H1 (cell line): ENCODE measurements around the gene PIP5K1C. TPM values are rescaled to one million over a fixed set of nuclear protein-coding genes. Genes with fewer than 3 reads are reported as not detected.

Source experiments
- CTCF ChIA-PET: fragments of 300-600 bp; sonication (Branson Sonifier 250); formaldehyde crosslinking; loops from one replicate; lab custom pipeline; 2021; ENCODE audit not compliant: partially characterized antibody; lab: Charles Lee
- POLR2A ChIA-PET: fragments of 300-600 bp; sonication (Branson Sonifier 250); formaldehyde crosslinking; loops from one replicate; lab custom pipeline; 2021; ENCODE audit warnings: inconsistent platforms; ENCODE audit not compliant: partially characterized antibody; lab: Charles Lee
- DNase-seq, 2 experiments: peaks; one replicate each; pipeline versions ENCODE4 v3.0.0 to v3.0.0-alpha.2; 2010 to 2022; ENCODE audit warnings: low spot score in 2 of 2, low read depth in 1 of 2, mixed read lengths in 1 of 2
- FAIRE-seq: peaks from 2 replicates; lab custom pipeline; 2011; peaks lifted over from hg19 to GRCh38; lab: Jason Lieb, UNC
- H2AFZ ChIP-seq: 2 replicates; pipeline ENCODE4 v1.8.1; 2012; ENCODE audit warnings: low read length, inconsistent platforms
- H2AK5ac ChIP-seq: 2 replicates; pipeline ENCODE4 v1.6.1; 2013; ENCODE audit warnings: low read depth, low read length
- H2BK120ac ChIP-seq: replicated peaks from 2 replicates; pipeline ENCODE3; 2013; ENCODE audit warnings: low read depth, low read length, inconsistent platforms
- H2BK12ac ChIP-seq: 2 replicates; pipeline ENCODE4 v1.6.1; 2013; ENCODE audit warnings: low read depth, low read length
- H2BK15ac ChIP-seq: 2 replicates; pipeline ENCODE4 v1.6.1; 2013; ENCODE audit warnings: low read length
- H2BK20ac ChIP-seq: 2 replicates; pipeline ENCODE4 v1.6.1; 2013; ENCODE audit warnings: low read length
- H2BK5ac ChIP-seq: 2 replicates; pipeline ENCODE4 v1.6.1; 2013; ENCODE audit warnings: low read depth, low read length
- H3K14ac ChIP-seq: 2 replicates; pipeline ENCODE4 v1.6.1; 2013; ENCODE audit warnings: inconsistent platforms; ENCODE audit not compliant: insufficient read length
- H3K18ac ChIP-seq: 2 replicates; pipeline ENCODE4 v1.6.1; 2013; ENCODE audit warnings: low read length; ENCODE audit errors: extremely low read depth
- H3K23ac ChIP-seq: 2 replicates; pipeline ENCODE4 v1.6.1; 2013; ENCODE audit warnings: inconsistent platforms; ENCODE audit not compliant: insufficient read length
- H3K23me2 ChIP-seq: 2 replicates; pipeline ENCODE4 v1.6.1; 2013; ENCODE audit warnings: low read depth, low read length
- H3K27ac ChIP-seq: 2 replicates; pipeline ENCODE4 v1.6.1; 2011; ENCODE audit warnings: low read depth, low read length, inconsistent platforms
- H3K27me3 ChIP-seq, 4 experiments: replicated peaks in 1 of 4; 1 replicate in 1 of 4; 2 replicates in 3 of 4; pipeline versions ENCODE4 v1.6.1 to v1.8.1; 2011 to 2013; ENCODE audit warnings: low read length in 3 of 4, mild to moderate bottlenecking in 3 of 4, inconsistent platforms in 2 of 4, mixed read lengths in 2 of 4, moderate library complexity in 1 of 4; ENCODE audit not compliant: control insufficient read depth in 3 of 4, insufficient read depth in 3 of 4; ENCODE audit errors: extremely low read depth in 1 of 4
- H3K36me3 ChIP-seq, 4 experiments: 2 replicates each; pipeline versions ENCODE4 v1.6.1 to v1.8.1; 2011 to 2013; ENCODE audit warnings: mild to moderate bottlenecking in 4 of 4, low read length in 3 of 4, moderate library complexity in 2 of 4, control low read depth in 1 of 4, inconsistent platforms in 1 of 4; ENCODE audit not compliant: insufficient read depth in 4 of 4, control insufficient read depth in 2 of 4
- H3K4ac ChIP-seq: replicated peaks from 2 replicates; pipeline ENCODE3; 2013; ENCODE audit warnings: low read length, low read depth, mixed read lengths, inconsistent platforms; ENCODE audit not compliant: insufficient read length
- H3K4me1 ChIP-seq, 4 experiments: replicated peaks in 1 of 4; 1 replicate in 1 of 4; 2 replicates in 3 of 4; pipeline versions ENCODE4 v1.6.1 to v1.8.1; 2011 to 2013; ENCODE audit warnings: low read length in 3 of 4, inconsistent platforms in 2 of 4, mixed read lengths in 1 of 4; ENCODE audit not compliant: insufficient read depth in 4 of 4, control insufficient read depth in 3 of 4
- H3K4me2 ChIP-seq, 2 experiments: 2 replicates each; pipeline versions ENCODE4 v1.6.1 to v1.8.1; 2011 to 2013; ENCODE audit warnings: low read depth in 2 of 2, low read length in 2 of 2, control low read depth in 1 of 2, inconsistent platforms in 1 of 2, mild to moderate bottlenecking in 1 of 2; ENCODE audit not compliant: insufficient read depth in 1 of 2
- H3K4me3 ChIP-seq, 4 experiments: fragments of 200-600, 300-600 bp in 1 of 4; sonication (generic), shearing (Covaris generic), sonication (Bioruptor Twin) in 1 of 4; 2 replicates each; pipeline versions ENCODE4 v1.5.1 to v1.8.1; 2011 to 2016; ENCODE audit warnings: low read length in 4 of 4, low read depth in 3 of 4, control low read depth in 2 of 4, inconsistent platforms in 2 of 4, mild to moderate bottlenecking in 2 of 4, mixed read lengths in 1 of 4, moderate library complexity in 1 of 4; ENCODE audit not compliant: insufficient read depth in 2 of 4; ENCODE audit errors: extremely low read depth in 1 of 4
- H3K56ac ChIP-seq: replicated peaks from 2 replicates; pipeline ENCODE3; 2013; ENCODE audit warnings: low read depth, mild to moderate bottlenecking, mixed read lengths, low read length, inconsistent platforms; ENCODE audit not compliant: insufficient read length
- H3K79me1 ChIP-seq: 2 replicates; pipeline ENCODE4 v1.6.1; 2013; ENCODE audit warnings: low read depth, low read length, control low read depth
- H3K79me2 ChIP-seq, 2 experiments: 2 replicates each; pipeline versions ENCODE4 v1.6.1 to v1.8.1; 2012 to 2013; ENCODE audit warnings: low read length in 2 of 2, mild to moderate bottlenecking in 2 of 2, inconsistent platforms in 1 of 2; ENCODE audit not compliant: insufficient read depth in 2 of 2, control insufficient read depth in 1 of 2
- H3K9ac ChIP-seq, 4 experiments: replicated peaks in 1 of 4; 1 replicate in 1 of 4; 2 replicates in 3 of 4; pipeline versions ENCODE4 v1.6.1 to v1.8.1; 2011 to 2013; ENCODE audit warnings: low read depth in 3 of 4, low read length in 3 of 4, control low read depth in 2 of 4, mild to moderate bottlenecking in 2 of 4, moderate library complexity in 2 of 4, inconsistent platforms in 1 of 4; ENCODE audit errors: extremely low read depth in 1 of 4
- H3K9me3 ChIP-seq, 2 experiments: 2 replicates each; pipeline versions ENCODE4 v1.6.1 to v1.8.1; 2012 to 2013; ENCODE audit warnings: mild to moderate bottlenecking in 2 of 2, moderate library complexity in 2 of 2, control low read depth in 1 of 2, inconsistent platforms in 1 of 2, low read depth in 1 of 2, low read length in 1 of 2, mixed read lengths in 1 of 2; ENCODE audit not compliant: insufficient read depth in 2 of 2
- H4K20me1 ChIP-seq, 2 experiments: replicated peaks in 1 of 2; 2 replicates each; pipeline versions ENCODE3 to v1.8.1; 2011 to 2013; ENCODE audit warnings: inconsistent platforms in 2 of 2, low read length in 2 of 2, mild to moderate bottlenecking in 1 of 2; ENCODE audit not compliant: insufficient read depth in 2 of 2, control insufficient read depth in 1 of 2
- H4K5ac ChIP-seq: 2 replicates; pipeline ENCODE4 v1.6.1; 2013; ENCODE audit warnings: low read length, low read depth, mixed read lengths, inconsistent platforms; ENCODE audit not compliant: insufficient read length
- H4K8ac ChIP-seq: 2 replicates; pipeline ENCODE4 v1.8.0; 2013; ENCODE audit warnings: mild to moderate bottlenecking, moderate library complexity, low read length, inconsistent platforms; ENCODE audit not compliant: insufficient read depth; ENCODE audit errors: extremely low read depth
- H4K91ac ChIP-seq: replicated peaks from 2 replicates; pipeline ENCODE3; 2013; ENCODE audit warnings: low read length, mixed read lengths, inconsistent platforms; ENCODE audit not compliant: insufficient read length
- BACH1 ChIP-seq: IDR thresholded peaks from 2 replicates; pipeline ENCODE4 v1.6.1; 2012; ENCODE audit warnings: low read length, improper control_type of control experiment
- BCL11A ChIP-seq, 2 experiments: IDR thresholded peaks; one replicate each; pipeline ENCODE4 v1.6.1; 2011; ENCODE audit warnings: low read depth in 2 of 2, low read length in 2 of 2, mild to moderate bottlenecking in 2 of 2
- CEBPB ChIP-seq: IDR thresholded peaks from 2 replicates; pipeline ENCODE4 v1.6.1; 2012; ENCODE audit warnings: low read depth, low read length
- CREB1 ChIP-seq: IDR thresholded peaks from 2 replicates; pipeline ENCODE4 v1.6.1; 2012; ENCODE audit warnings: inconsistent platforms
- E2F6 ChIP-seq: IDR thresholded peaks from 2 replicates; pipeline ENCODE4 v1.6.1; 2012; ENCODE audit warnings: inconsistent platforms
- GTF2F1 ChIP-seq: IDR thresholded peaks from 2 replicates; pipeline ENCODE4 v1.6.1; 2012; ENCODE audit warnings: low read depth, low read length, improper control_type of control experiment, borderline replicate concordance
- HDAC2 ChIP-seq, 2 experiments: fragments of 300-600 bp in 1 of 2; sonication (generic) in 1 of 2; IDR thresholded peaks; 2 replicates each; pipeline ENCODE4 v1.6.1; 2011 to 2012; ENCODE audit warnings: low read depth in 2 of 2, low read length in 2 of 2, mild to moderate bottlenecking in 2 of 2, moderate library complexity in 2 of 2, borderline replicate concordance in 1 of 2, inconsistent platforms in 1 of 2
- KDM1A ChIP-seq: fragments of 200-600, 300-600 bp; sonication (generic); IDR thresholded peaks from 2 replicates; pipeline ENCODE4 v1.7.1; 2016; ENCODE audit warnings: mild to moderate bottlenecking, low read length, borderline replicate concordance
- PHF8 ChIP-seq: fragments of 200-600 bp; sonication (generic); conservative IDR thresholded peaks from 2 replicates; pipeline ENCODE4 v1.7.1; 2012; ENCODE audit warnings: low read depth, mild to moderate bottlenecking, inconsistent platforms, low read length, moderate library complexity
- RBBP5 ChIP-seq: IDR thresholded peaks from 2 replicates; pipeline ENCODE4 v1.7.1; 2012; ENCODE audit warnings: low read depth, mild to moderate bottlenecking, inconsistent platforms, low read length, moderate library complexity, borderline replicate concordance
- RXRA ChIP-seq: IDR thresholded peaks from 2 replicates; pipeline ENCODE4 v1.6.1; 2011; ENCODE audit warnings: low read depth, mild to moderate bottlenecking, low read length, moderate library complexity; ENCODE audit not compliant: insufficient read depth
- SRF ChIP-seq: IDR thresholded peaks from 2 replicates; pipeline ENCODE4 v1.6.1; 2011; ENCODE audit warnings: mild to moderate bottlenecking, low read depth, low read length, moderate library complexity
- TBP ChIP-seq: IDR thresholded peaks from 2 replicates; pipeline ENCODE4 v1.6.1; 2011; ENCODE audit warnings: low read depth, low read length, improper control_type of control experiment
- TEAD4 ChIP-seq: IDR thresholded peaks from 2 replicates; pipeline ENCODE4 v1.6.1; 2012; ENCODE audit warnings: low read depth, low read length, inconsistent platforms, mixed read lengths
- WGBS, 2 experiments: shearing (Covaris generic) in 1 of 2; methylation state at CpG; one replicate each; pipeline versions ENCODE4 v1.1.6 to v1.1.7; 2013 to 2015; ENCODE audit warnings: low lambda C conversion rate in 2 of 2, mixed read lengths in 2 of 2, inconsistent platforms in 1 of 2, low coverage in 1 of 2, missing lambda C conversion rate in 1 of 2; ENCODE audit not compliant: insufficient replicate concordance in 2 of 2, insufficient coverage in 1 of 2, insufficient read length in 1 of 2; ENCODE audit errors: extremely low coverage in 1 of 2, missing lambda C conversion rate in 1 of 2; 5-methylcytosine and 5-hydroxymethylcytosine counted together
- polyA plus RNA-seq, 7 experiments: library from polyadenylated mRNA; depleted of rRNA in 3 of 7; stranded (reverse) in 5 of 7; unstranded in 2 of 7; fragments of >200 nt in 5 of 7; fragments of 200-250 nt in 2 of 7; gene quantifications; 1 replicate in 5 of 7; 2 replicates in 1 of 7; 4 replicates in 1 of 7; pipeline versions ENCODE4 v1.2.1 to v1.2.3, GENCODE V29; 2011 to 2013; ENCODE audit warnings: missing spikeins in 2 of 7, mixed read lengths in 2 of 7
- total RNA-seq: library from RNA; stranded (reverse); fragmentation: NEBNext Ultra II Directional; extraction: Animal tissue kit (Norgen Biotek cat#: 25700); gene quantifications from 2 replicates; pipeline ENCODE4 v1.2.1, GENCODE V29; 2021

The PIP5K1C gene
- total and polyA plus RNA-seq, 2 of the 8 experiments (the other 6 are each of a cell fraction or from before 2014, with no cell fraction given) = 10.6 to 32.9 TPM

GRCh38 chr19:3663838-3664237 lies 36.4 kb downstream of the PIP5K1C start:
- H3K4ac ChIP-seq = no peak overlapping the region
- no peaks in the 10 kb centered on the region for H3K27me3 ChIP-seq
- DNase-seq (no peak), FAIRE-seq (no peak)
- no peaks in the 10 kb centered on the region for H3K79me2 ChIP-seq
- no peaks in the 10 kb centered on the region for H3K9me3 ChIP-seq
- H3K9ac ChIP-seq = no peak overlapping the region
- H3K4me1 ChIP-seq = no peaks in the 10 kb centered on the region; a peak in 2 of 7 replicates
- H2BK120ac ChIP-seq = no peak overlapping the region
- peaks cover 2% of the 10 kb centered on the region; the same call in 1 of the 2 replicates for H3K23me2 ChIP-seq
- H4K20me1 ChIP-seq = peaks cover 3 to 32% of the 10 kb centered on the region in 2 experiments
- no peak overlapping the region for H3K23ac ChIP-seq
- H4K91ac ChIP-seq = no peak overlapping the region
- no peaks in the 10 kb centered on the region; the same call in 1 of the 2 replicates for H3K79me1 ChIP-seq
- H3K56ac ChIP-seq = no peak overlapping the region
- H2BK15ac ChIP-seq = no peak overlapping the region
- H3K18ac ChIP-seq = no peak overlapping the region
- no peak overlapping the region for H2BK20ac ChIP-seq
- POLR2A ChIA-PET = no interaction called here
- H4K8ac ChIP-seq = no peak overlapping the region
- H2AFZ ChIP-seq = no peak overlapping the region
- H2AK5ac ChIP-seq = no peak overlapping the region
- no peak overlapping the region for H4K5ac ChIP-seq
- peaks cover 0 to 9% (median 7%) of the 10 kb centered on the region in 4 experiments; a peak in 5 of 8 replicates for H3K36me3 ChIP-seq
- H2BK5ac ChIP-seq = no peak overlapping the region
- no peak overlapping the region for H3K4me3 ChIP-seq
- no peak overlapping the region for H3K27ac ChIP-seq
- no peak overlapping the region for H3K4me2 ChIP-seq
- WGBS, 2 experiments = 91% methylated on average over 18 of the region's 18 CpGs; no CpG with 5 or more reads in 1 of the 2 experiments
- no peak overlapping the region for H2BK12ac ChIP-seq
- H3K14ac ChIP-seq = no peak overlapping the region
- CTCF ChIA-PET = interaction anchor here (5.5 to 5.8 kb wide), 2 partner anchors 41 to 55 kb away, joined by 46 to 110 read pairs; partner anchors contain the start of genes PIP5K1C and TJP3
- TF ChIP-seq CEBPB = no peak
- no peak for TF ChIP-seq TBP
- no peak for TF ChIP-seq GTF2F1
- no peak for TF ChIP-seq KDM1A
- TF ChIP-seq PHF8 = no peak
- no peak for TF ChIP-seq CREB1
- TF ChIP-seq RXRA = no peak
- no peak for TF ChIP-seq RBBP5
- no peak for TF ChIP-seq SRF
- no peak for TF ChIP-seq BCL11A (IDR thresholded peaks at IDR 0.05; ENCODE audit: low read depth in 2 of 2, low read length in 2 of 2)
- TF ChIP-seq BACH1 = no peak
- no peak for TF ChIP-seq E2F6
- no peak for TF ChIP-seq HDAC2 (IDR thresholded peaks at IDR 0.05; ENCODE audit: borderline replicate concordance in 1 of 2, low read depth in 2 of 2, low read length in 2 of 2)
- no peak for TF ChIP-seq TEAD4
